Testis (tissue), 2 donors: ENCODE results near the gene GSC.

Source experiments
- POLR2A ChIP-seq: fragments of 450-650 bp; IDR thresholded peaks from one replicate; pipeline ENCODE4 v1.6.1; 2017; ENCODE audit warnings: antibody characterized with exemption, mild to moderate bottlenecking, moderate library complexity
- TF ChIP-seq, protein P1 (sequence below), 3 experiments: fragments of 450-650 bp in 2 of 3; fragments of 200-600 bp in 1 of 3; sonication (generic) in 1 of 3; IDR thresholded peaks; one replicate each; pipeline ENCODE4 v1.5.1; 2016 to 2019; ENCODE audit warnings: antibody characterized with exemption in 3 of 3, mild to moderate bottlenecking in 2 of 3, moderate library complexity in 1 of 3

GRCh38 chr14:94775871-94776210 is 5.9 kb upstream of the GSC start:
- TF ChIP-seq, protein P1, sequence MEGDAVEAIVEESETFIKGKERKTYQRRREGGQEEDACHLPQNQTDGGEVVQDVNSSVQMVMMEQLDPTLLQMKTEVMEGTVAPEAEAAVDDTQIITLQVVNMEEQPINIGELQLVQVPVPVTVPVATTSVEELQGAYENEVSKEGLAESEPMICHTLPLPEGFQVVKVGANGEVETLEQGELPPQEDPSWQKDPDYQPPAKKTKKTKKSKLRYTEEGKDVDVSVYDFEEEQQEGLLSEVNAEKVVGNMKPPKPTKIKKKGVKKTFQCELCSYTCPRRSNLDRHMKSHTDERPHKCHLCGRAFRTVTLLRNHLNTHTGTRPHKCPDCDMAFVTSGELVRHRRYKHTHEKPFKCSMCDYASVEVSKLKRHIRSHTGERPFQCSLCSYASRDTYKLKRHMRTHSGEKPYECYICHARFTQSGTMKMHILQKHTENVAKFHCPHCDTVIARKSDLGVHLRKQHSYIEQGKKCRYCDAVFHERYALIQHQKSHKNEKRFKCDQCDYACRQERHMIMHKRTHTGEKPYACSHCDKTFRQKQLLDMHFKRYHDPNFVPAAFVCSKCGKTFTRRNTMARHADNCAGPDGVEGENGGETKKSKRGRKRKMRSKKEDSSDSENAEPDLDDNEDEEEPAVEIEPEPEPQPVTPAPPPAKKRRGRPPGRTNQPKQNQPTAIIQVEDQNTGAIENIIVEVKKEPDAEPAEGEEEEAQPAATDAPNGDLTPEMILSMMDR (IDR thresholded peaks at IDR 0.05), result no peak
- TF ChIP-seq POLR2A, result no peak
